GM18951 (cell line): ENCODE results near the gene ARPC2.

Experiments
- POLR2A ChIP-seq: IDR thresholded peaks from 4 replicates; pipeline ENCODE4 v1.6.1; 2011; ENCODE audit warnings: mild to moderate bottlenecking; ENCODE audit not compliant: insufficient read length, insufficient read depth; ENCODE audit errors: extremely low read depth
- in situ Hi-C: fragments of 300-500 bp; cut with MboI; formaldehyde crosslinking; loops from one replicate; pipeline ENCODE4 v1.12.0; 2022; ENCODE audit warnings: low sequenced_read_pairs, mixed read lengths, inconsistent platforms; ENCODE audit not compliant: unreplicated experiment

ARPC2 gene

DNA sequence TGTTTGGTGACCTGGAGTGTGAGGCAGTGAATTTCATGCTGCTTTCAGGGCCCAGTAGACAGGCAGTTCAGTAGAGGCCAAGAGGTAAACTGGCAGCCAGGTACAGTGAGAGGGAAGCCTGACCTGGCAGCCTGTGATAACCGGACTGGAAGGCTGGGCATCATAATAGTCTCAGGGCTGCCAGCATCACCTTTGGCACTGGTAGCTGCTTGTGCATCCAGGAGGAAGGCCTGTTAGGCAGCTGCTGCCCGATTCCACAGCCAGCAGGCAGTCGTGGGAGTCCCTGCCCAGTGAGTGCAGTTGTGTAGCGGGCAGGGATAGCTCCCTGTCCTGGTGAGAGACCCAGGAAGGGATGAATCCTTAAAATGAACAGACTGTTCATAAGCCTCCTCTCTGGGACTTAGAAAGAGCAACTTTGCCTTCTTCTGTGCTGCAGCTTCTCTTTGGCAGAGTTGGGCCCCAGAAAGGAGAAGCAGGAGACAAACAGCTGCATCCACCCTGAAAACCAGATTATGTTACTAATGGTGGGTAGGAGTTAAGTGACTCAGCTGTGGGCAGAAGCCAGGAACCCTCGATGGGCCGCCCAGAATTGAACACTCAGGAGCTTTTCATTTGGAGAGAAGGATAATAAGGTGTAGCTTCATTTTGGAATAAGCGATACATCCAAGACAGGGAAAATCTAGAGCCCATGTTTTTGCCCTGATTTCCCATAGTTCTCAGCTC is 35.7 kb downstream of the ARPC2 start:
- TF ChIP-seq POLR2A, result no peak
- in situ Hi-C loops, result no loop called here

DNA sequence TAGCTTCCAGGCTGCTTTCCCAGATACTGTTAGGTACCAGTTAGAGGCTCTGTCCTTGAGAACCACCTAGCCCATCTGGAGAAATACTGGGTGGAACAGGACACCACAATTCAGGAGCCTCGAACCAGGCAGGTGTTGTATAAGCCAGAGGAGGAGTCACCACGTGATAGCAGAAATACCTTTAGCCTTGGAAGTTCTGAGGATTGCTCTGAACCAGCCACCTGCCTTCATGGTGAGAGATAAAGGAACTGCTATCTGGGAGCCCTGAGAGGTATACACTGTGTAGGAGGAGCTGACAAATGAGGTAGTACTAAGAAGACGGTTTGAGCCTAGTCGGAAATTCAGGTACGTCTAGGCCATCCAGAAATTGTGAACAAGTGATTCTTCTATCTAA is 36.2 kb downstream of the ARPC2 start:
- in situ Hi-C loops, result no loop called here
- TF ChIP-seq POLR2A, result no peak

- in situ Hi-C loops, result no loop called here
These were observed 38.5 kb downstream of the ARPC2 start for GRCh38 chr2:218255446-218255845.

GRCh38 chr2:218256612-218257350 is 39.8 kb downstream of the ARPC2 start:
- no peak for TF ChIP-seq POLR2A
- in situ Hi-C loops, result no loop called here

More at GRCh38 chr2:218255446-218255845, 38.5 kb downstream of the ARPC2 start:
- no peak for TF ChIP-seq POLR2A

DNA sequence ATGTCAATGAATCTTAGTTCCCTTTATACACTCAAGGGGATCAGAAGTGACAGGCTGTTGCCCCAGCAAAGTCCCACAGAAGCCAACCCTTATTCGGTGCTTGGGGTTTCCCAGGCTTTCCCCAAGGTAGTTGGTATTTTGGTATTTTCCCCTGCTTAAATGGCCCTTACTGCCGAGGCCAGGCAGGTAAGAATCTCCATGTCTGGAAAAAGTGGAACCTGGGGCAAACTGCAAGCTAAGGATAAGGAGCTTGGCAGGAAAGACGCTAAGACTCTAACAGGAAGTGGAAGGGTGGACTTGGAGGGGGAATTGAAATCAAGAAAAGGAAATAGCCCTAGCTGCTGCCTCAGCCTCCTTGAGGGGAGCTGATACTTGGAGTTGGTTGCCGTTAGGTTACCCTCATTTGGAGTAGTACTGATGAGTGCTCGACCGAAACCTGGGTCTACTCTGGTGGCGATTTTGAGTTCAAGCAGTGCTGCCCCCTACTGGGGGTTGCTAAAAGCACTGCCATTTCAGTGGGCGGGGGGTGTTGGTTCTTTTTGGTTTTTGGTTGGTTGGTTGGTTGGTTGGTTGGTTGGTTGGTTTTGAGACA is 40.5 kb downstream of the ARPC2 start:
- TF ChIP-seq POLR2A, result no peak
- in situ Hi-C loops, result no loop called here

GRCh38 chr2:218259099-218259961 is 42.3 kb downstream of the ARPC2 start:
- peak; percentile 4 for TF ChIP-seq POLR2A
- in situ Hi-C loops, result no loop called here

GRCh38 chr2:218260166-218260565 is 43.2 kb downstream of the ARPC2 start:
- in situ Hi-C loops, result no loop called here
- TF ChIP-seq POLR2A, result no peak

- TF ChIP-seq POLR2A, result no peak
- in situ Hi-C loops, result no loop called here
These were observed 43.9 kb downstream of the ARPC2 start, which contains the start of gene GPBAR1 for GRCh38 chr2:218260742-218261422. Gene GPBAR1, plus strand, starts transcription at chr2:218261015. Its CDS starts 1,710 bp downstream, at chr2:218262725.

- in situ Hi-C loops, result no loop called here
- no peak for TF ChIP-seq POLR2A
These were observed 44.6 kb downstream of the ARPC2 start for GRCh38 chr2:218261423-218262236.

DNA sequence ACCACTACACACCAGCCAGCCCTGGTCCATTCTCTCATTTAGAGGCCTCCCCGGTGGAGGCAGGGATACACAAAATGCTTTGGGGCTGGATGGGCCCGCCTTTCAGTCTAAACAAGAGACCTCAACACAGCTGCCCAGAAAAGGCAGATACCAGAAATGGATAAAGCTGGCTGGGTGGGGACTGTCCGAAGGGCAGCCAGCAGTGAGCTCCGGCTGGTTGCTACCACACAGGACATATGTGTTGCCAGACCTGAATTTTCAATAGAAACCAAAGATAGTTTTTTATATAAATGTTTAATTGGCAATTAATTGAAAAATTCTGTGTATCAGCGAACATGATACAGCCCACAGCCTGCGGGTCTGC is 45.2 kb downstream of the ARPC2 start:
- no peak for TF ChIP-seq POLR2A
- in situ Hi-C loops, result no loop called here

DNA sequence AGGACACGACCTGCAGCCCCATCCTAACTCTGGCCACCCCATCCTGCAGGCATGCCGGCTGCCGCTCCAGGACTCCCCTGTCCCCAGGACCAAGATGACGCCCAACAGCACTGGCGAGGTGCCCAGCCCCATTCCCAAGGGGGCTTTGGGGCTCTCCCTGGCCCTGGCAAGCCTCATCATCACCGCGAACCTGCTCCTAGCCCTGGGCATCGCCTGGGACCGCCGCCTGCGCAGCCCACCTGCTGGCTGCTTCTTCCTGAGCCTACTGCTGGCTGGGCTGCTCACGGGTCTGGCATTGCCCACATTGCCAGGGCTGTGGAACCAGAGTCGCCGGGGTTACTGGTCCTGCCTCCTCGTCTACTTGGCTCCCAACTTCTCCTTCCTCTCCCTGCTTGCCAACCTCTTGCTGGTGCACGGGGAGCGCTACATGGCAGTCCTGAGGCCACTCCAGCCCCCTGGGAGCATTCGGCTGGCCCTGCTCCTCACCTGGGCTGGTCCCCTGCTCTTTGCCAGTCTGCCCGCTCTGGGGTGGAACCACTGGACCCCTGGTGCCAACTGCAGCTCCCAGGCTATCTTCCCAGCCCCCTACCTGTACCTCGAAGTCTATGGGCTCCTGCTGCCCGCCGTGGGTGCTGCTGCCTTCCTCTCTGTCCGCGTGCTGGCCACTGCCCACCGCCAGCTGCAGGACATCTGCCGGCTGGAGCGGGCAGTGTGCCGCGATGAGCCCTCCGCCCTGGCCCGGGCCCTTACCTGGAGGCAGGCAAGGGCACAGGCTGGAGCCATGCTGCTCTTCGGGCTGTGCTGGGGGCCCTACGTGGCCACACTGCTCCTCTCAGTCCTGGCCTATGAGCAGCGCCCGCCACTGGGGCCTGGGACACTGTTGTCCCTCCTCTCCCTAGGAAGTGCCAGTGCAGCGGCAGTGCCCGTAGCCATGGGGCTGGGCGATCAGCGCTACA is 45.9 kb downstream of the ARPC2 start:
- no peak for TF ChIP-seq POLR2A
- in situ Hi-C loops, result no loop called here
